GM06990 (cell line): ENCODE results near the gene DNAJC18.
"Not testable (repeated sequence)": the region's sequence is repeated elsewhere in the genome, so short reads cannot be mapped to it uniquely, and the experiment has no call there.

Experiments used
- DNase-seq: peaks from one replicate; pipeline ENCODE4 v3.0.0-alpha.2; 2011; ENCODE audit not compliant: insufficient read length; ENCODE audit errors: extremely low read depth
- H3K27me3 ChIP-seq: replicated peaks from 2 replicates; pipeline ENCODE4 v1.6.0; 2011; ENCODE audit warnings: low read length; ENCODE audit not compliant: control insufficient read depth, insufficient read depth
- H3K36me3 ChIP-seq: 2 replicates; pipeline ENCODE4 v1.5.1; 2011; ENCODE audit warnings: low read length; ENCODE audit not compliant: control insufficient read depth, insufficient read depth
- H3K4me3 ChIP-seq: replicated peaks from 2 replicates; pipeline ENCODE4 v1.5.1; 2011; ENCODE audit warnings: low read depth, mild to moderate bottlenecking, control low read depth, low read length
- TF ChIP-seq, protein P1 (sequence below): IDR thresholded peaks from 2 replicates; pipeline ENCODE4 v1.5.1; 2011; ENCODE audit warnings: low read length, control low read depth, mild to moderate bottlenecking, inconsistent platforms; ENCODE audit not compliant: insufficient read depth, poor library complexity, severe bottlenecking

DNAJC18 gene

GRCh38 chr5:139410993-139411828 lies 28.1 kb downstream of the DNAJC18 start:
- H3K36me3 ChIP-seq, result no peaks in the 10 kb centered on the region
- DNase-seq, result no peak
- TF ChIP-seq, protein P1, sequence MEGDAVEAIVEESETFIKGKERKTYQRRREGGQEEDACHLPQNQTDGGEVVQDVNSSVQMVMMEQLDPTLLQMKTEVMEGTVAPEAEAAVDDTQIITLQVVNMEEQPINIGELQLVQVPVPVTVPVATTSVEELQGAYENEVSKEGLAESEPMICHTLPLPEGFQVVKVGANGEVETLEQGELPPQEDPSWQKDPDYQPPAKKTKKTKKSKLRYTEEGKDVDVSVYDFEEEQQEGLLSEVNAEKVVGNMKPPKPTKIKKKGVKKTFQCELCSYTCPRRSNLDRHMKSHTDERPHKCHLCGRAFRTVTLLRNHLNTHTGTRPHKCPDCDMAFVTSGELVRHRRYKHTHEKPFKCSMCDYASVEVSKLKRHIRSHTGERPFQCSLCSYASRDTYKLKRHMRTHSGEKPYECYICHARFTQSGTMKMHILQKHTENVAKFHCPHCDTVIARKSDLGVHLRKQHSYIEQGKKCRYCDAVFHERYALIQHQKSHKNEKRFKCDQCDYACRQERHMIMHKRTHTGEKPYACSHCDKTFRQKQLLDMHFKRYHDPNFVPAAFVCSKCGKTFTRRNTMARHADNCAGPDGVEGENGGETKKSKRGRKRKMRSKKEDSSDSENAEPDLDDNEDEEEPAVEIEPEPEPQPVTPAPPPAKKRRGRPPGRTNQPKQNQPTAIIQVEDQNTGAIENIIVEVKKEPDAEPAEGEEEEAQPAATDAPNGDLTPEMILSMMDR, result no peak
- no peaks in the 10 kb centered on the region for H3K27me3 ChIP-seq
- H3K4me3 ChIP-seq, result no peak overlapping the region

GRCh38 chr5:139410121-139410992 lies 29.0 kb downstream of the DNAJC18 start:
- no peak overlapping the region for H3K4me3 ChIP-seq
- no peaks in the 10 kb centered on the region for H3K36me3 ChIP-seq
- TF ChIP-seq, protein P1, result no peak
- no peaks in the 10 kb centered on the region for H3K27me3 ChIP-seq
- DNase-seq, result no peak

GRCh38 chr5:139409116-139409515 lies 30.2 kb downstream of the DNAJC18 start:
- not testable (repeated sequence) for DNase-seq, H3K27me3 ChIP-seq, H3K36me3 ChIP-seq, H3K4me3 ChIP-seq

DNA sequence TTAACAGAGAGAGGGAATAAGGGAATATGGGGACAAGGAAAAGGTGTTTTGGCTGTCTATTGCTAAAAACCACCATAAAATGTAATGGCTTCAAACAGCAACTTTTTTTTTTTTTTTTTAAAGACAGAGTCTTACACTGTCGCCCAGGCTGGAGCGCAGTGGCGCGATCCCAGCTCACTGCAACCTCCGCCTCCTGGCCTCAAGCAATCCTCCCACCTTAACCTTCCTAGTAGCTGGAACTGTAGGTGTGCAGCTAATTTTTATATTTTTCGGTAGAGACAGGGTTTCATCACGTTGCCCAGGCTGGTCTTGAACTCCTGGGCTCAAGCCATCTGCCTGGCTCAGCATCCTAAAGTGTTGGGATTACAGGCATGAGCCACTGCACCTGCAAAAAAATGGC lies 31.1 kb downstream of the DNAJC18 start:
- no peak for DNase-seq
- TF ChIP-seq, protein P1, result no peak
- Histone ChIP-seq H3K4me3 (no peak overlapping the region), H3K27me3 (no peaks in the 10 kb centered on the region), H3K36me3 (no peaks in the 10 kb centered on the region)

DNA sequence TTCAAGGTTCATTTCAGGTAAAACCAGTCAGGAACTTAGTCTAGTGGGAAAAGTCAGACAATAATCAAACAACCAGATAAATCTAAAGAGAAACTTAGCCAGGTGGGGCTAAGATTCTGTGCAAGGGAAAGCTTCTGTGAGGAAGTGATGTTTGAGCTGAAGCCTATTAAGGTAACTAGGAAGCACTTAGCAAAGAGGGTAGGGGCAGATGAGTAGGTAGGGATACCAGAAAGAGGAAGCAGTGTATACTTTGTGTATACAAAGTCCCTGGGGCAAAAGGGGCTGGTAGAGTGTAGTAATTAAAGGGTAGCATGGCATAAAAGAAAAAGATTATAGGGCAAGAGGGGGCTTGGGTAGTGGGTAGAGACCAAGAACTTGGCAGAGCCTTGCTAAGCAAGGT lies 31.8 kb downstream of the DNAJC18 start:
- H3K36me3 ChIP-seq, result no peaks in the 10 kb centered on the region
- H3K27me3 ChIP-seq, result no peaks in the 10 kb centered on the region
- no peak for DNase-seq
- H3K4me3 ChIP-seq, result no peak overlapping the region
- TF ChIP-seq, protein P1, result no peak

- DNase-seq, result no peak
- H3K36me3 ChIP-seq, result no peaks in the 10 kb centered on the region
- TF ChIP-seq, protein P1, result no peak
- H3K4me3 ChIP-seq, result no peak overlapping the region
- no peaks in the 10 kb centered on the region for H3K27me3 ChIP-seq
Measured at GRCh38 chr5:139406963-139407362, 32.4 kb downstream of the DNAJC18 start.
